D721Med (cell line): Measurements from ENCODE around the gene MCTP1.
A peak's percentile ranks its signal among the peaks of the same experiment; 100 is the strongest.
"Not testable (repeated sequence)": the region's sequence is repeated elsewhere in the genome, so short reads cannot be mapped to it uniquely, and the experiment has no call there.

ENCODE experiments used
- DNase-seq: peaks from one replicate; pipeline ENCODE4 v3.0.0; 2011; ENCODE audit warnings: low spot score; ENCODE audit not compliant: insufficient read length
- FAIRE-seq: peaks from 2 replicates; lab custom pipeline; 2011; peaks lifted over from hg19 to GRCh38; lab: Jason Lieb, UNC
- TF ChIP-seq, protein P1 (sequence below): IDR thresholded peaks from 2 replicates; pipeline ENCODE4 v1.5.1; 2012; ENCODE audit warnings: mild to moderate bottlenecking, control low read depth; ENCODE audit not compliant: insufficient read depth; ENCODE audit errors: missing control alignments

Gene MCTP1

DNA sequence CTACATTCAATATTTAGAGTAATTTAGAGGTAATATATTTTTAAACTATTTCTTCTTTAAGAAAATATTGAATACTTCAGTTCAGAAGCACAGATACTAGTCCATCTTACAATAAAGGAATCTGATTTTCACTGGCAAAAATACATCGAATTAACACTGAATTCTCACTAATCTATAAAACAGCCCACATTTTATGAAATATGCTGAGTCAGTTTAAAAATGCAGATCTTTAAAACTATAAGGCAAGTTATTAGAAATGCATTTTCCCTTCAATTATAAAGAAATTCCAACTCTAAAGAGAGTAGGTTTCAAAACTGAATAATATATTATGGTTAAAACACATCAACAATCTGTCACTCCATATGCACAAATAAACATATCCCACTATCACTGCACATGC is 433.9 kb downstream of the MCTP1 start:
- TF ChIP-seq, protein P1, sequence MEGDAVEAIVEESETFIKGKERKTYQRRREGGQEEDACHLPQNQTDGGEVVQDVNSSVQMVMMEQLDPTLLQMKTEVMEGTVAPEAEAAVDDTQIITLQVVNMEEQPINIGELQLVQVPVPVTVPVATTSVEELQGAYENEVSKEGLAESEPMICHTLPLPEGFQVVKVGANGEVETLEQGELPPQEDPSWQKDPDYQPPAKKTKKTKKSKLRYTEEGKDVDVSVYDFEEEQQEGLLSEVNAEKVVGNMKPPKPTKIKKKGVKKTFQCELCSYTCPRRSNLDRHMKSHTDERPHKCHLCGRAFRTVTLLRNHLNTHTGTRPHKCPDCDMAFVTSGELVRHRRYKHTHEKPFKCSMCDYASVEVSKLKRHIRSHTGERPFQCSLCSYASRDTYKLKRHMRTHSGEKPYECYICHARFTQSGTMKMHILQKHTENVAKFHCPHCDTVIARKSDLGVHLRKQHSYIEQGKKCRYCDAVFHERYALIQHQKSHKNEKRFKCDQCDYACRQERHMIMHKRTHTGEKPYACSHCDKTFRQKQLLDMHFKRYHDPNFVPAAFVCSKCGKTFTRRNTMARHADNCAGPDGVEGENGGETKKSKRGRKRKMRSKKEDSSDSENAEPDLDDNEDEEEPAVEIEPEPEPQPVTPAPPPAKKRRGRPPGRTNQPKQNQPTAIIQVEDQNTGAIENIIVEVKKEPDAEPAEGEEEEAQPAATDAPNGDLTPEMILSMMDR, result no peak
- DNase-seq (no peak), FAIRE-seq (no peak)

DNA sequence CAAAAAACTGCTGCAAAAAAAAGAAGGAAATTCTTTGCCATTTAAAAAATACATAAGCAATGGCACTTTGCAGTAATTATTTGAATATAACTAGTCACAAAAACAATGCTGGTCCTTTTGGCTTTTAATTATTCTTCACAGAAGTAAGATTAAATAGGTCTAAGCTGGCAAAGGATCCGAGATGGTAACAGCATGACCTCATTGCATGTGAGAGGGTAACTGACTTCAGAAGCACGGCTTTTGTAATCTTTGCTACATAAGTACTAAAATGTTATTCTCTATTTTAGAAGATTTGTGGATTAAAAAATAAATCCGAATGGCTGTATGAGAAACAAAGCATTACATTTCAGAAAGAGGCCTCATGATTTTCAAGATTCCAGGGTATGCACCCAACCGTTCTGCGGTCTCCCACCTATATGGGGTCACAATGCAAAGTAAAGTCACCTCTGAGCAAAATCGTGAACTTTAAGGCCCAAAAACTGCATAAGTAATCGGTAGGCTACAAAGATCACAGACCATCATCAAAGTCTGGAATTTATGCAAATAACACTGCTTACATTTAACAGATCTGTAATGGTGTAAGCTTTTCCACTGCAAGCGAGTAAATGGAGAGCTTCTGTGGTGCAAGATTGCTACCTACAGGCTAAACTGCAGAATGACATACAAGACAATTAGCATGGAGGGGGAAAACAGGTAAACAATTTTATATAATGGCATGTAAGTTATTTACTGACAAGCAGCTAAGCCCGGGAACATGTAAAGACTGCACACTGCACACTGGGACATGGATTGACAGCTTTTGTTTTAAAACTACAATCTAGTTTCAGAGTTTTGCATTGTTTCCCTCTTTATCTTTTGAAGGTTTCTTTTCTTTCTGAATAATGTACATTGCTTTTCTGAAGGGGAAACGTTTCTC is 434.8 kb downstream of the MCTP1 start:
- DNase-seq (no peak), FAIRE-seq (peak; percentile 89)
- TF ChIP-seq, protein P1, result peak; percentile 92

DNA sequence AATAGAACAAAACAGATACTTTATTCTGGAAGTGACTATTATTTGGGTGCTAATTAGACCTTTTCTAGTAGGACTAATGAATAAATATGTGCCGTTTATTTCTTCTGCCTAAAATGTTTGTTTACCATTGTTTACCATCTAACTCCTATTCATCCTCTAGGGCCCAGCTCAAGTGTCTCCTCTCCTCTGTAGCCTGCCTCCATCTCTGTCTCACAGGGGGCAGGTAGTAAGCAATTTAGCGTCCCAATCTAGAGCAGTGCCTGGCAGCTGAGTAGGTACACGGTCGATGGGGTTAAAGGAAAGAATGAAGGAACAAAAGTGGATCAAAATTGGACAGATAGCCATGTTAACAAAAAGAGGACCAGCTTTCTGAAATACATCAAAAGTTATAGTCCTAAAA is 435.6 kb downstream of the MCTP1 start:
- no peak for FAIRE-seq
- TF ChIP-seq, protein P1, result no peak
- DNase-seq, result no peak

DNA sequence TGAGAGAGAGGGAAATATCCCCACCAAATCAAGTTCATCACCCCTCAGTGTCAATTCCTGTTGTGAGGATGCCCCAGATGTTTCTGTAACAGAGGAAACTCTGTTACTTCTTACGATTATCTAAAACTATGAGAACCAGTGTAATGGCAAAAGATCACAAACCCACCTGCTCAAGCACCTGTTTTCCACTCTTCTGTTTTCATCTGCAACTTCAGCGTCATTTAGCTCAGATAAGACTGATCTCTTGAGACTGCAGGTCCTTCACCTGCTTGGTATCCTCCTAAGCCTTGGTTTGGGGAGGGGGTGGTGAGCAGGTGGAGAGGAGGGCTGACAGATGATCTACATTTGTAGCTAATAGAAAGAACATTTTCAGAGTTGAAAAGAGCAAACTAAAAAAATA is 437.2 kb downstream of the MCTP1 start:
- no peak for FAIRE-seq
- TF ChIP-seq, protein P1, result no peak
- no peak for DNase-seq

DNA sequence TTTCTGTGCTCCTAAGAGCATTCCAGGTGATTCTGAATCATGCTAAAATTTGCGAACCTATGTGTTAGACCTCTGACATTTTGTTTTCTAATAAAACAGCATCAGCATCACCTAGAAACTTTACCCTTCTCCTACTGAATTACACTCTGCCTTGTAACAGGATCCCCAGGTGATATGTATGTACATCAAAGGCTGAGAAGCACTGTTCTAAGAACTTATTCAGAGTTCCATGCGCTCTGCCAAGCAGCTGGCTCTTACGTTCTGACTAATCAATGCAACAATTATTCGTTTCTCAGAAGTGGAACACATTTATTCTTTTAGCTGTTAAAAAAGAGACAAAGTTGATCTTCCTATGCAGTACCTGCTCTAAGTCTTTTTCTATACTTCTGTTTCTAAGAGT is 437.9 kb downstream of the MCTP1 start:
- TF ChIP-seq, protein P1, result no peak
- DNase-seq (no peak), FAIRE-seq (no peak)

DNA sequence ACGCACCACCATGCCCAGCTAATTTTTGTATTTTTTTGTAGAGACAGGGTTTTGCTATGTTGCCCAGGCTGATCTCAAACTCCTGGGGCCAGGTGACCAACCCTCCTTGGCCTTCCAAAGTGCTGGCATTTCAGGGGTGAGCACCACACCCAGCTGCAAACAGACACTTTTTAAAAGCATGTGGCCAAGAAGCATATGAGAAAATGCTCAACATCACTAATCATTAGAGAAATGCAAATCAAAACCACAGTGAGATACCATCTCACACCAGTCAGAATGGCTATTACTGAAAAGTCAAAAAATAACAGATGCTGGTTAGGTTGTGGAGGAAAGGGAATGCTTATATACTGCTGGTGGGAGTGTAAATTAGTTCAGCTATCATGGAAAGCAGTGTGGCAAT is 439.2 kb downstream of the MCTP1 start:
- DNase-seq, FAIRE-seq: not testable (repeated sequence)

DNA sequence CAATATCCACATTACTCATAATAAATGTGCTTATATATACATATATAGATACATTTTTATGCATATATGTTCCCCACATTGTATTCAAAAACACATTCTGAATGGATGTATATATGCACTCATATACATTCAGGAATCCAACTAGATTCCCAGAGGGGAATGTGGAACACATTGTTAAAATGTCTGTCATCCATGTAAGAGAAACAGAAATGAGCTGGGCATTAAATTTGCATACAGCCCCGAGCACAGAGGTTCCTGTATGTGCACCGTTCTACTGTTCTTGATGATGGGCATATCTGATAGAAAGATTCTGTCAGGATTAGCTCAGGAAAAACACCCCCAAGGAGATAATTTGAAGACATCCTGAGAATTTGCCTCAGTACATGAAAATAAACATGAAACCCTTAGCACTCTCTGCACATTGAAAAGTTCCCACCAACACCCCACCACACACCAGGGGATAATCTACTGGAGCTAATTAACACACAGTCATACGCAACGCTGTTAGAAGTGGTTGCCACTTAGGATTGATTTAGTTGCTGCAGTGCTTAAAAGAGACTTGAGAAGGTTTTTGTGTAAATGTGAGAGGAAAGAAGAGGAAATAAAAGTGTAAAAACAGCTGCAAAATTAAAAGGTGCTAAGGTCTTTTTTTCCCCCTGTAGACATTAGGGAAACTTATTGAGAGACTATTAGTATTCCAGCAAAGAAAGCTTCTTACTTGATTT is 443.1 kb downstream of the MCTP1 start:
- TF ChIP-seq, protein P1, result no peak
- FAIRE-seq, result no peak
- DNase-seq, result no peak
